HEK293 (cell line): ENCODE results near the gene FUT1.

Source experiments
- GFI1B ChIP-seq: fragments of 450-650 bp; formaldehyde crosslinking; IDR thresholded peaks from 2 replicates; pipeline ENCODE4 v1.5.1; 2016; ENCODE audit warnings: missing biosample characterization, missing genetic modification characterization
- GLI4 ChIP-seq: fragments of 450-650 bp; formaldehyde crosslinking; IDR thresholded peaks from 2 replicates; pipeline ENCODE4 v1.5.1; 2016; ENCODE audit warnings: missing biosample characterization, missing genetic modification characterization
- KLF1 ChIP-seq: fragments of 450-650 bp; formaldehyde crosslinking; IDR thresholded peaks from 2 replicates; pipeline ENCODE4 v1.5.1; 2016; ENCODE audit warnings: missing biosample characterization, missing genetic modification characterization
- KLF8 ChIP-seq: fragments of 450-650 bp; formaldehyde crosslinking; IDR thresholded peaks from 2 replicates; pipeline ENCODE4 v1.5.1; 2016; ENCODE audit warnings: missing biosample characterization, missing genetic modification characterization
- PBX3 ChIP-seq: sonication (generic); formaldehyde crosslinking; IDR thresholded peaks from 2 replicates; pipeline ENCODE4 v1.8.1; 2022; ENCODE audit warnings: mild to moderate bottlenecking, moderate library complexity, missing genetic modification reagents
- PRDM1 ChIP-seq: fragments of 450-650 bp; formaldehyde crosslinking; IDR thresholded peaks from 2 replicates; pipeline ENCODE4; 2016; ENCODE audit warnings: missing biosample characterization, missing genetic modification characterization
- PRDM2 ChIP-seq: fragments of 450-650 bp; formaldehyde crosslinking; IDR thresholded peaks from 2 replicates; pipeline ENCODE4 v1.5.1; 2016; ENCODE audit warnings: missing biosample characterization, missing genetic modification characterization, borderline replicate concordance
- SP3 ChIP-seq: fragments of 450-650 bp; formaldehyde crosslinking; IDR thresholded peaks from 2 replicates; pipeline ENCODE4 v1.5.1; 2016; ENCODE audit warnings: missing biosample characterization, missing genetic modification characterization
- SP7 ChIP-seq: fragments of 450-650 bp; formaldehyde crosslinking; IDR thresholded peaks from 2 replicates; pipeline ENCODE4 v1.5.1; 2016; ENCODE audit warnings: missing biosample characterization, missing genetic modification characterization
- ZBTB20 ChIP-seq: fragments of 450-650 bp; formaldehyde crosslinking; IDR thresholded peaks from 2 replicates; pipeline ENCODE4 v1.5.1; 2016; ENCODE audit warnings: missing biosample characterization, missing genetic modification characterization
- ZBTB21 ChIP-seq: fragments of 450-650 bp; formaldehyde crosslinking; IDR thresholded peaks from 2 replicates; pipeline ENCODE4 v1.5.1; 2017; ENCODE audit warnings: missing biosample characterization, missing genetic modification characterization
- ZBTB26 ChIP-seq: fragments of 450-650 bp; formaldehyde crosslinking; optimal IDR thresholded peaks from 2 replicates; pipeline ENCODE3; 2016; ENCODE audit warnings: missing biosample characterization, mild to moderate bottlenecking, missing genetic modification characterization
- ZBTB44 ChIP-seq: fragments of 450-650 bp; IDR thresholded peaks from 2 replicates; pipeline ENCODE4 v1.5.1; 2018; ENCODE audit warnings: missing biosample characterization, mild to moderate bottlenecking, missing genetic modification characterization
- ZBTB48 ChIP-seq: fragments of 450-650 bp; formaldehyde crosslinking; IDR thresholded peaks from 2 replicates; pipeline ENCODE4 v1.5.1; 2016; ENCODE audit warnings: missing biosample characterization, missing genetic modification characterization
- ZEB2 ChIP-seq: fragments of 450-650 bp; formaldehyde crosslinking; IDR thresholded peaks from 2 replicates; pipeline ENCODE4 v1.5.1; 2016; ENCODE audit warnings: missing biosample characterization, missing genetic modification characterization
- ZFP37 ChIP-seq: fragments of 450-650 bp; formaldehyde crosslinking; IDR thresholded peaks from 2 replicates; pipeline ENCODE4 v1.5.1; 2016; ENCODE audit warnings: missing biosample characterization, missing genetic modification characterization
- ZNF16 ChIP-seq: fragments of 450-650 bp; formaldehyde crosslinking; IDR thresholded peaks from 2 replicates; pipeline ENCODE4 v1.5.1; 2016; ENCODE audit warnings: low read depth, missing biosample characterization, missing genetic modification characterization
- ZNF184 ChIP-seq: fragments of 450-650 bp; IDR thresholded peaks from 2 replicates; pipeline ENCODE4 v1.5.1; 2018; ENCODE audit warnings: missing biosample characterization, mild to moderate bottlenecking, missing genetic modification characterization
- ZNF24 ChIP-seq: fragments of 450-650 bp; formaldehyde crosslinking; IDR thresholded peaks from 2 replicates; pipeline ENCODE4 v1.5.1; 2016; ENCODE audit warnings: missing biosample characterization, missing genetic modification characterization
- ZNF324 ChIP-seq: fragments of 450-650 bp; formaldehyde crosslinking; IDR thresholded peaks from 2 replicates; pipeline ENCODE4 v1.5.1; 2016; ENCODE audit warnings: missing biosample characterization, missing genetic modification characterization
- ZNF335 ChIP-seq: fragments of 450-650 bp; formaldehyde crosslinking; conservative IDR thresholded peaks from 2 replicates; pipeline ENCODE4 v1.5.1; 2016; ENCODE audit warnings: missing biosample characterization, missing genetic modification characterization
- ZNF366 ChIP-seq: fragments of 450-650 bp; formaldehyde crosslinking; conservative IDR thresholded peaks from 2 replicates; pipeline ENCODE4 v1.5.1; 2016; ENCODE audit warnings: missing biosample characterization, missing genetic modification characterization
- ZNF449 ChIP-seq: fragments of 450-650 bp; formaldehyde crosslinking; IDR thresholded peaks from 2 replicates; pipeline ENCODE4 v1.5.1; 2017; ENCODE audit warnings: missing biosample characterization, mild to moderate bottlenecking, missing genetic modification characterization, moderate library complexity
- ZNF639 ChIP-seq: fragments of 450-650 bp; formaldehyde crosslinking; IDR thresholded peaks from 2 replicates; pipeline ENCODE4 v1.5.1; 2016; ENCODE audit warnings: missing biosample characterization, missing genetic modification characterization
- ZNF658 ChIP-seq: fragments of 450-650 bp; formaldehyde crosslinking; IDR thresholded peaks from 2 replicates; pipeline ENCODE4; 2016; ENCODE audit warnings: missing biosample characterization, missing genetic modification characterization
- ZNF76 ChIP-seq: fragments of 450-650 bp; formaldehyde crosslinking; IDR thresholded peaks from 2 replicates; pipeline ENCODE4; 2016; ENCODE audit warnings: low read depth, missing biosample characterization, missing genetic modification characterization, borderline replicate concordance
- ZXDB ChIP-seq: fragments of 450-650 bp; formaldehyde crosslinking; IDR thresholded peaks from 2 replicates; pipeline ENCODE4 v1.5.1; 2016; ENCODE audit warnings: missing biosample characterization, missing genetic modification characterization

Gene FUT1

GRCh38 chr19:48752496-48753365 lies at the start of gene FUT1 (continued):
- 0 out of 2 replicates have a peak, but pooled peaks have one; percentile 50 for TF ChIP-seq ZNF639 (tag by site-specific recombination)
- peak; percentile 47 for TF ChIP-seq ZNF335
- peak; percentile 93 for TF ChIP-seq ZXDB (tag by site-specific recombination)
- TF ChIP-seq ZNF366 (tag by site-specific recombination) = peak; percentile 76
- peak; percentile 85 for TF ChIP-seq ZFP37 (tag by site-specific recombination)
- peak; percentile 93 for TF ChIP-seq ZBTB20 (tag by site-specific recombination)
- TF ChIP-seq ZNF449 (tag by site-specific recombination) = peak; percentile 39
- peak; percentile 48 for TF ChIP-seq ZBTB26 (tag by site-specific recombination)
- TF ChIP-seq ZNF324 (tag by site-specific recombination) = peak; percentile 87
- TF ChIP-seq PRDM1 = no peak
- TF ChIP-seq SP7 (tag by site-specific recombination) = peak; percentile 86
- TF ChIP-seq PRDM2 = 0 out of 2 replicates have a peak, but pooled peaks have one; percentile 14
- TF ChIP-seq SP3 (tag by site-specific recombination) = peak; percentile 96
- TF ChIP-seq ZBTB44 = peak; percentile 62
- TF ChIP-seq KLF1 (tag by site-specific recombination) = peak; percentile 100
- peak; percentile 14; the same call in 1 of the 2 replicates for TF ChIP-seq ZBTB21
- peak; percentile 69; the same call in 1 of the 2 replicates for TF ChIP-seq ZNF24 (tag by site-specific recombination)
- no peak for TF ChIP-seq ZNF658
- TF ChIP-seq ZNF16 = no peak
- peak; percentile 9; the same call in 1 of the 2 replicates for TF ChIP-seq PBX3 (CRISPR knock-in tag)
- peak; percentile 84 for TF ChIP-seq ZEB2 (tag by site-specific recombination)
- TF ChIP-seq ZNF76 = peak; percentile 32; the same call in 1 of the 2 replicates
- no peak for TF ChIP-seq ZNF184 (tag by site-specific recombination)
- no peak for TF ChIP-seq GLI4
- peak; percentile 100 for TF ChIP-seq ZBTB48 (tag by site-specific recombination)
- TF ChIP-seq GFI1B = no peak
- TF ChIP-seq KLF8 = peak; percentile 43; the same call in 1 of the 2 replicates
